Stimulated activated CD4-positive, alpha-beta T cell treated with anti-CD3 and anti-CD28 coated beads, Interleukin-12 subunit alpha, Interleukin-12 subunit beta, amount 100 ng/mL, for 24 hours (primary cell): ENCODE results near the gene ALDH3B1.

ENCODE experiments used
- DNase-seq, 2 experiments: peaks; one replicate each; pipeline ENCODE4 v3.0.0-alpha.2; 2020; ENCODE audit warnings: low read depth in 2 of 2

The ALDH3B1 gene

DNA sequence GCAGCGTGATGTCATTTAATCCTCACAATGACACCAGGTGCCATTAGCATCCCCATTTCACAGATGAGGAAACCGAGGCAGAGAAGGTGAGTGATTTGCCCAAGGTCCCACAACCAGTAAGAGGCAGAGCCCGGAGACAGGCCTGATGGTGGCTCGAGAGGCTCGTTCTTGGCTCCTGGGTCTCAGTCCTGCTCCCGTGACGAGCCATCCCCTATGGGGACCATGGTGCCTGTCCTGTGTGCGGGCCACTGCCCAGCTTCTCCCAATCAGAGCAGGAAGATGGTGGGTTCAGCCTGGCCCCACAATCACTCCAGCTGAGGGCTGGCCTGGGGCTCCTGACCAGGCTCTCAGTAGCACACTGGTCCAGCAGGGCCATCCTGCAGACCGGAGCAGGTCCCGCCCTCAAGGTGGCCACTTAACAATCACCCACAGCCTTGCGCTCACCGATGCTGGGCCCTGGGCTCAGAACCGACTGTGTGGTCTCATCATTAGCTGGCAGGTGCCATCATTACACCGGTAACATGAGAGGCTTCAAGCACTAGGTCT is 3.6 kb downstream of the ALDH3B1 start:
- DNase-seq: no peak

DNA sequence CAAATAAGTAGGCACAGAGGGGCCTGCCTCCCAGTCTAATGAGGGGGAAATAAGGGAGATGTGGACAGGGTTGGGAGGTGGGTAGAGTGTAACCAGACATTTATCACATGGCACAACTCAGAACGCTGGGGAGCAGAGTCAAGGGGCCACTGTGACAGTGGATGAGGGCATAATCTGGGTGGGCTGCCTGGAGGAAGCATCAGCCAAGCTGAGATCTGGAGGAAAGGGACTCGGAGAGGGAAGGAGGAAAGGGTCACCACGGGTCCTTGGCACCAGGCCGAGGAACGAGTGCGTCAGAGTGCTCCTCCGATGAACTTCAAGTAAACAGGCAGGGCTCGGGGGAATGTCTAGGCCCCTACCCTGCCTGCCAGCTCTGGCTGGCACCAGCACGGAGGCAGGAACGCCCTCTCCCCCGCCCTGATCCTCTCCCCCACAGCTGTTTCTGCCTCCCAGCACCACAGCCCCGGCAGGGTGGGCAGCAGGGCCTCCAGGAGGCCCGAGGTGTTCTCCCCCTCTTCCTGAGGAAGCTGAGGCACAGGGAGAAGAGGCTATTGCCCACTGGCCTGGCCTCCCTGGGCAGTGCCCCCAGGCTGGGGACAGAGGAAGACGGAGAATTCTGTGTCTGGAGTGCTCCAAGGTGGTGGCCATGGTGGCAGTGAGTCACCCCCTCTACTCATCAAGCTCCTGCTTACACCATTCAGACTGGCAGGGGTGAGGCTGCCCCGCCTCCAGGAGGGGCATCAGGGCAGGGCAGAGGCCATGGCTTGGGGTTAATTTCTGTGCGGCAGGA is 4.2 kb downstream of the ALDH3B1 start:
- no peak for DNase-seq

DNA sequence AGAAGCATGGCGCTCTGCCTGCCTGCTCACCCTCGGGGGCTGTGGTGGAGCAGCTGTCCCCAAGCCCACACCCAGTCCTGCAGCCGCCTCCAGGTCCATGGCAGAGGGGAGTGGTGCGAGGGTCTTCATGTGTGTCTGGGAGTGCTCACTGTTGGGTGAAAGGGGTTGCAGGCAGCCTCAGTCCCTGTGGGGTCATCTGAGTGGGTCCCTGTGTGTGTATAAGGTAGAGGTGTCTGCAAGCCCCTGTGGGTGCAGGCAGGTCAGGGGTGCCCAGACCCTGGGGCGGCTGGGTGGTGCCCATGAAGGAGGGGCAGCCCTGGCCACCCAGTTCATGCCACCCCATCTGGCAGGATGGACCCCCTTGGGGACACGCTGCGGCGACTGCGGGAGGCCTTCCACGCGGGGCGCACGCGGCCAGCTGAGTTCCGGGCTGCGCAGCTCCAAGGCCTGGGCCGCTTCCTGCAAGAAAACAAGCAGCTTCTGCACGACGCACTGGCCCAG is 4.9 kb downstream of the ALDH3B1 start:
- DNase-seq: no peak

DNA sequence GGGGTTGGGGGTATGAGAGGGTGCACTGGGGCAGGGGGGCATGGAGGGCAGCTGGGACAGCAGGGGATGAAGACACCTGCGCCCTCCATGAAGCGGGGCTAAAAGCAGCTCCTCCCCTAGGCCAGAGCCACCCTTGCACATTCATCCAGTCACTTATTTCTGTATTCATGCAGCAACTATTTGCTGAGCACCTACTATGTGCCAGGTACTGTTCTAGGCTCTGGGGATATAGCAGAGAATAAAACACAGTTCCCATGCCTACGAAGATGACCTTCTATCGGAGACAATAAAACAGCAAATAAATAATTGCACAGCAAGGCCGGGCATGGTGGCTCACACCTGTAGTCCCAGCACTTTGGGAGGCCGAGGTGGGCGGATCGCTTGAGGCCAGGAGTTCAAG is 5.3 kb downstream of the ALDH3B1 start:
- DNase-seq: no peak

DNA sequence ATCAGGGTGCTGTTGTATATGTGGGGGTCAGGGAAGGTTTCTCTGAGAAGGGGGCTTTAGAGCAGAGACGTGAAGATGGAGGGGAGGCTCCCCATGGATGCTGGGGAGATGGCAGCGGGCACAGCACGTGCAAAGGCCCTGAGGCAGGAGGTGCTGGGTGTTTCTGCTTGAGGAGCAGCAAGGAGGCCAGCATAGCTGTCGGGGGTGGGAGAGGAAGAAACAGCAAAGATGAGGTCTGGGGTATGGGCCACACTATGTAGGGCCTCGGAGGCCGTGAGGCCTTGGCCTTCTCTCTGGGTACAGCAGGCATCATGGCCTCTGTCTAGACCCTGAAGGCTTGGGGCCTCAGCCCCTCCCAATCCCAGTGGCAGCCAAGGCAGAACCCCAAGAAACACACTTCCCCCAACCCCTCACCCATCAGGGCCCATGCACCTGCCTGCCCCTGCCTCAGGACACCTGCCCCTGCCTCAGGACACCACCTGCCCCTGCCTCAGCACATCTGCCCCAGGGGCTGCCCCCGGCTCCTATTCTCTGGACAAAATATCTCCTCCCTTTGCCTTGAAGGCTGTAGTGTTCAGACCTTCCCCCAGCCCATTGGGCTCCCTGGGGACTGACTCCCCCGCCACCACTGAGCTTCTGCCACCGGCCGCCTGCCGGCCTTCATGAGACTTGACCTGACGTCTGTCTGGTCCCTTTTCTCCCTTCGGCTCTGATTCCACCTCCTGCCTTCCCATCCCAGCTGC is 6.2 kb downstream of the ALDH3B1 start:
- DNase-seq: no peak

DNA sequence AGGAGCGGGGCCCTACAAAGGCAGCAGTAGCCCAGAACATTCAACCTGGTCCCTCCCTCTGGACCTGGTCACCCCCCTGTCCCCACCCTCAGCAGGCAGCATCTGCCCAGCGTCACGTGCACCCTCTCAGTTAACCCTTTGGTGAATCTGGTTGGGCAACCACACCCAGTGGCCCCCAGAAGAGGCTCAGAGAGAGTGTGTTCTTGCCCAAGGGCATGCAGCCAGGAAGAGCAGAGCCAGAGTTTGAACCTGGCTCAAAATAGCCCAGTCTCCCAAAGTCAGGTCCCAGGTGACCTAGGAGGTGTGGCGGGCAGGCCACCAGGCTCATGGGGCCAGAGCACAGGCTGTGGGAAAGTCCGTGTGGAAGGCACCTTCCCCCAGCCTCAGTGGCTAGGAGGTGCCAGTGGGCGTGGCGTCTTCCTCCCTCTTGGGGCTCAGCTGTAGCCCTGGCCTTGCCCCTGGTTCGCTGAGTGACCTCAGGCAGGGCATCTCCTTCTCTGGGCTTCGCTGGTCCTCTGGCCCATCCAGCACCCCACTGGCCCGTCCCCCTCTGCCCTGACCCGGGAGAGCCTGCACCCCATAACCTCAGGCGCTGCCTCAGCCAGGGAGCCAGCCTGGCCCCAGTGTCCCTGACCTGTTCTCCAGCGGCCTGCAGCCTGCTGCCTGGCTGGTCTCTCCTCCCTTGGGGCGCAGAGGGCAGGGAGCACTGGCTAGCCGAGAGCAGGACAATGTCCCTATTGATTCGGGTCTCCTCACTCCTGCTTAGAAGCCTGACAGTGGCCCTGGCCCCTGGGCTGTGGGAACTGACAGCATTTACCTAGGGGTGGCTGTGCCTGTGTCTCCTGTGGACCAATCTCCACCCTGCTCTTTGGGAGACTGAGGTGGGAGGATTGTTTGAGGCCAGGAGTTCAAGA is 7.0 kb downstream of the ALDH3B1 start:
- no peak for DNase-seq

DNA sequence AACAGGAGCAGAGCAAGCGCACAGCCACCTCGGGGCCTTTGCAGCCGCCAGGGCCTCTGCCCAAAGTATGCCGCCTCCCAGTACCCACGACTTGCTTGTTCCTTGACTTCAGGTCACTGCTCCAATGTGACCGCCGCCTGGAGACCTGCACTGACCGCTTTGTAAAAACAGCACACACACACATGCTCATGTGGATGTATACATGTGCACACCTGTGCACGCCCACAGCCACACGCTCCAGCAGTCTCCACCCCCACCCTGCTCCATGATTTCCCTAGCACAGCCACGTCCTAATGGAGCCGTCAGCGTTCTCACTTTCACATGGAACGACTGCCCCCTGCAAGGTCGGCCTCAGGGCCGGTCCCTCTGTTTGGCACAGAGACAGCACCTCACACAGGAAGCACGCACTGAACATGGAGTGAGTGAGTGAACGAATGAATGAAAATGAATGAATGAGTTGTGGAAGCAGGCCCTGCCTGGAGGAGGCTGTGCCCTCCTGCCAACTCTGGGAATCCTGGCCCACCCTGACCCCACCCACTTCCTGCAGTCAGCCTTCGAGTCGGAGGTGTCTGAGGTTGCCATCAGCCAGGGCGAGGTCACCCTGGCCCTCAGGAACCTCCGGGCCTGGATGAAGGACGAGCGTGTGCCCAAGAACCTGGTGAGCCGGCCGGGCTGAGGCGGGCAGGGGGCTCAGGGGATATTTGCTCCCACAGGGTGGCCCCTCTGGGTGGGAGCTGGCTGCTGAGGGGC is 8.0 kb downstream of the ALDH3B1 start:
- no peak for DNase-seq

DNA sequence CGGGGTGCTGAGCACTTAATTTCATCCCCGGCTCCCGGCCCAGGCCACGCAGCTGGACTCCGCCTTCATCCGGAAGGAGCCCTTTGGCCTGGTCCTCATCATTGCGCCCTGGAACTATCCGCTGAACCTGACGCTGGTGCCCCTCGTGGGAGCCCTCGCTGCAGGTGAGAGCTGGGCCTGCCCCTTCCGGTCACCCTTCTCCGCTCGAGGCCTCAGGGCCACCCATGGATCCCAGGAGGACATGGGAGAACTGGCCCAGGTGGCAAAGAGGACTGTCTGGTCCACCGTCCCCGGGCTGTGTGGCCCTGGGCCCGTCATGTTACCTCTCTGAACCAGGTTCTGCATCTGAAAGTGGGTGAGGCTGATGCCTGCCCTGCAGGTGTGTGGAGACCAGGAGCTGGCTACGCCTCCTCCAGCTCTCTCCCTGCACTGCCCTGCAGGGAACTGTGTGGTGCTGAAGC is 8.6 kb downstream of the ALDH3B1 start:
- DNase-seq: no peak

DNA sequence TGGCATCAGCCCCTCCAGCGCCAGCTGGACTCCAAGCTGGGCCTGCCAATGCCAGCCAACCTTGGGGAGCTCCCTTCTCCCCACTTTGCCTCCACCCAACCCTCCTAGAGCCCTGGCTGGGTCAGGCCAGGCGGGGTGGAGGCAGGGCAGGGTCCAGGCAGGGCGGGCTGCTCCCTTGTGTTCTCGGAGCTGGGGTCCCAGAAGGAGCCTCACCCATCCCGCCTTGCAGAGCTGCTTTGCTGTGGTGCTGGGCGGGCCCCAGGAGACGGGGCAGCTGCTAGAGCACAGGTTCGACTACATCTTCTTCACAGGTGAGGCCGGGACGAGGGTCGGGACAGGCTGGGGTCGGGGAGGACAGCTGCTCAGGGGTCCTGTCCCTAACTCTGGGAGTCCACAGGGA is 9.4 kb downstream of the ALDH3B1 start:
- DNase-seq: no peak

DNA sequence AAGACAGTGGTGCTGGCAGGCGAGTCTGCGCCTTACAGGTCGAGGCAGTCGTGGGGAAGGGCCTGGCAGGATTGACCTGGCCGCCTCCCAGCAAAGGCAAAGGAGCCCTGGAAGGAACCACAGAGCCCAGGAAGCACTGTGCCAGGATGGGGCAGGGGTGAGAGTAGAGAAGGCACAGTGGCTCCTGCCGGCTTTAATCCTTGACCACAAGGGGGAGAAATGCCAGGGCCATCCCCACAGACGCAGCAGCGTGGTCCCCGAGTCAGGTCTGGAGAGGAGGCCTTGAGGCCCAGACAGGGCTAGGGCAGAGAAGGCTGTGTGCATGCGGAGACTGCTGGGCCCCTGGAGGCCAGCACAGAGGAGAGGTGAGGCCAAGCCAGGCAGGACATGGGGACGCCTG is 10.4 kb downstream of the ALDH3B1 start:
- DNase-seq: no peak

DNA sequence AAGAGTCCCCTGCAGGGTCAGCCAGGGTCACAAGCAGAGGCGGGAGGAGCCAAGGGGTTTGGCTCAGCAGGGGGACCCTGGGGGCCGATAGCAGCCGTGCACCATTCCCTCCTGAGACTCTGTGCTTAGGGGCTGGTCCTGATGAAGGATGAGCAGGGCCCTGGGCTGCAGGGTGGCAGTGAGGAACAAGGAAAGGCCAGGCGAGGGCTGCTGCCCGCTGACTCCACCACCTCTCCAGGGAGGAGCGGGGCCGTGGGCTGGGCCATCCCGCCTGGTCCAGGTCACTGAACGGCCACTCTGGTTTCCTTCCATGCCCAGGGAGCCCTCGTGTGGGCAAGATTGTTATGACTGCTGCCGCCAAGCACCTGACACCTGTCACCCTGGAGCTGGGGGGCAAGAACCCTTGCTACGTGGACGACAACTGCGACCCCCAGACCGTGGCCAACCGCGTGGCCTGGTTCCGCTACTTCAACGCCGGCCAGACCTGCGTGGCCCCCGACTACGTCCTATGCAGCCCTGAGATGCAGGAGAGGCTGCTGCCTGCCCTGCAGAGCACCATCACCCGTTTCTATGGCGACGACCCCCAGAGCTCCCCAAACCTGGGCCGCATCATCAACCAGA is 11.2 kb downstream of the ALDH3B1 start:
- no peak for DNase-seq

DNA sequence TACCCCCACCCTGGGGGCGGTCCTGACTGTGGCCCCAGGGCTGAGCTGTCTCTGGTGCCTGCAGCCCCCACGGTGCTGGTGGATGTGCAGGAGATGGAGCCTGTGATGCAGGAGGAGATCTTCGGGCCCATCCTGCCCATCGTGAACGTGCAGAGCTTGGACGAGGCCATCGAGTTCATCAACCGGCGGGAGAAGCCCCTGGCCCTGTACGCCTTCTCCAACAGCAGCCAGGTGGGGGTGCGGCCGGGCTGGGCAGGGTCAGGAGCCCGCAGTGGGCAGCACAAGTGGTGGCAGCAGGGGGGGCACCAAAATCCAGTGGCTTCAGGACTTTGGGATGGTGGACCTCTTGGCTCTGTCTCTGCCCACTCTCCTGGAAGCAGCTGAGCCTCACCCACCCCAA is 12.4 kb downstream of the ALDH3B1 start:
- DNase-seq: no peak

DNA sequence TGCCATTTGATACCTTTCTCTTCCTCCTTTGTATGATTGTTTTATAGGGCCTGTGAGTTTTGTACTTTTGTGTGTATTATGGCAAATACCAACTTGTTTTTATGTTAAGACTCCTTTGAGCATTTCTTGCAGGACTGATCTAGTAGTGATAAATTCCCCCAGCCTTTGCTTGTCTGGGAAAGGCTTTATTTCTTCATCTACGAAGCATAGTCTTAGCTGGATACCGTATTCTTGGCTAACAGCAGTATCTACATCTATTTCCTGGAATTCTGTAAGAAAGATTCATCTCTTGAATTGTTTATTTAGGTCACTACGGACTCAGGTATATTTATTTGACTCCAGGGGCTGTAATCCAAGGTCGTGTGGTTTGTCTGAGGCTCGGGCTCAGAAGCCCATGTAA is 14.4 kb downstream of the ALDH3B1 start:
- no peak for DNase-seq

DNA sequence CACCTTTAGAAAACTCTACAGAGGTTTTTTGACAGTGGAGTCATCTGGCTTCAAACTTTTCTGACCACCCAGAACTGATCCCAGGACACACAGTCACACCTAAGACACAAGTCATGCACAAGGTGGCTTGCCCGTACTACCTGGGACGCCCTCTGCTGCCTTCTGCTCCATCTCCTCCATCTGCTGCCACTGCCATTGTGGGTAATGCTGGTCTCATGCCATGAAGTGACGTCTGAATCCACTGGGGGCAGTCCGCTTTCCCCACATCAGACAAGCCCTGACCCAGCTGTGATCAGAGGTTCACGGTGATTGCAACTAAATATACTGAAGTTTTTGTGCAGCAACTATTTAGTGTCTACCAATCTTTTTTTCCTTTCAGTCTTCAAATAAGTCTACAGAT is 14.9 kb downstream of the ALDH3B1 start:
- no peak for DNase-seq

DNA sequence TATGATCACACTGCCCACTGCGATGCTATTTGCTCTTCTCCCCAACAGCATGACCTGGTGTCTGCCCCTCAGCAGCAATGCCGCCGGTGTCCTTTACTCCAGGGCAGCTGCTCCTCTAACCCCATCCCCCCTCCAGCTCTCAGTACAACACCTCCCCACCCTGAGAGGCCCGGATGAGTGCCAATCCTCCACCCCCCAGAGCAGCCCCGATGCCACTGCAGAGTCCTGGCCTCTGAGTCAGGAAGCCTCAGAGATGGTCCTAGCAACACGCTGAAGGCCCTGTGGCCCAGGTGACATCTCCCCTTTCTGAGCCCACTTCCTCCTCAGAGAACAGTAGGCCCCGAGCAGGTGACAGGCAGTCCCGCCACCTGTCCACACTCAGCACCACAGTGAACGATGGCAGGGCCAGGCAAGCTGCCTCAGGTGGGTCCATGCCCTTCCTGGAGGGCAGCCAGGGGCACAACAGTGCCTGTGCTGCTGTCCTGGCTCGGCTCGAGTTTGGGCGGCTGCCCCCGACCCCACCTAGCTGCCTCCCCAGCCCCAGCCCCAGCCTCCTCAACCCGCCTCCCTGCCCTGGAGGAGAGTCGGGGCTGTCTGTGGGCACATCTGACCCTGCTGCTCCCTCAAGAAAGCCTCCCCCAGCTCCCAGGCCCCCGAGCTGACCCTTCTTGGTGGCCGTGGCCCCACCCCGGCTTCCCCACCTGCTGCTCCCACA is 16.4 kb downstream of the ALDH3B1 start:
- no peak for DNase-seq

DNA sequence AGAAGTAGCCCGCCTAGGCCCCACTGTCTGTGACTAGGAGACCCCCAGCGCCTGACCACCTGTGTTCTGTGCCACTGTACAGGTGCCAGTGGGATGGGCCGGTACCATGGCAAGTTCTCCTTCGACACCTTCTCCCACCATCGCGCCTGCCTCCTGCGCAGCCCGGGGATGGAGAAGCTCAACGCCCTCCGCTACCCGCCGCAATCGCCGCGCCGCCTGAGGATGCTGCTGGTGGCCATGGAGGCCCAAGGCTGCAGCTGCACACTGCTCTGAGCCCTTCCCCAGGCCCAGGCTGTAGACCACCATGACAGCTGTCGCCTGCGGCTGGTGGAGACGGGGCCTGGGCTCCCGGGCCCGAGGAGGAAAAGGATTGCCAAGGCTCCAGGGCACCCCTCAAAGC is 17.5 kb downstream of the ALDH3B1 start:
- no peak for DNase-seq

DNA sequence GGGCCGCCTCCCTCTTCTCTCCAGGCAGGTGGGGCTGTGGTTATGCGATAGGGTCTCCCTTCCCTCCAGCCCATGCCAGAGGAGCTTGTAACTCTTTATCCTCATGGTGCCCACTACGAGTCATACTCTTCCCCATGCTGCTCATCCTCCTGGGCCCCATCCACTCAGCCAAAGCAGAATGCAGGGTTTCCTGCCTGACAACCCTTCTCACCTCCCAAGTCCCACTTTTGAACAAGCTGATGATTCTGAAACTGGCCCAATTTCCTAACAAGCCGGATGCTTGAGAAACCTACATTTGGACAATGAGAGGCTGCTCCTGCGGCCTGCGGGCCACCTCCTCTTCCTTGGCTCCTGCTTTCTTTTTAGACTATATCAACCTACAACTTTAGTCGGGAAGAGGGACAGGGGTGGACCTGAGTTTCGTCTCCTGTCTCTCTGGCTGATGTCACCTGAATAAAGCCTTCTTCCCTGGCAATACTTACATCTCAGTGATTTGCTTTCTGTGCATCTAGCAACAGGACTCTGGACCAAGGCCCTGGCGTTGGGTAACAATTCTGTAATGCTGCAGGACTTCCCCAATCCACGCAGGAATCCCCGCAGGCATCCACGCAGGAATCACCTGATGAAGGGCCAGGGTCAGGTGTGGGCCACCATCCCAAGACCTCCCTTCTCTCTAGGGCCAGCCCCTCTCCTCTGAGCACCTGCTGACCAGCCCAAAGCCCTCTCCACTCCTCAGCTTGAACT is 18.8 kb downstream of the ALDH3B1 start:
- DNase-seq: no peak

DNA sequence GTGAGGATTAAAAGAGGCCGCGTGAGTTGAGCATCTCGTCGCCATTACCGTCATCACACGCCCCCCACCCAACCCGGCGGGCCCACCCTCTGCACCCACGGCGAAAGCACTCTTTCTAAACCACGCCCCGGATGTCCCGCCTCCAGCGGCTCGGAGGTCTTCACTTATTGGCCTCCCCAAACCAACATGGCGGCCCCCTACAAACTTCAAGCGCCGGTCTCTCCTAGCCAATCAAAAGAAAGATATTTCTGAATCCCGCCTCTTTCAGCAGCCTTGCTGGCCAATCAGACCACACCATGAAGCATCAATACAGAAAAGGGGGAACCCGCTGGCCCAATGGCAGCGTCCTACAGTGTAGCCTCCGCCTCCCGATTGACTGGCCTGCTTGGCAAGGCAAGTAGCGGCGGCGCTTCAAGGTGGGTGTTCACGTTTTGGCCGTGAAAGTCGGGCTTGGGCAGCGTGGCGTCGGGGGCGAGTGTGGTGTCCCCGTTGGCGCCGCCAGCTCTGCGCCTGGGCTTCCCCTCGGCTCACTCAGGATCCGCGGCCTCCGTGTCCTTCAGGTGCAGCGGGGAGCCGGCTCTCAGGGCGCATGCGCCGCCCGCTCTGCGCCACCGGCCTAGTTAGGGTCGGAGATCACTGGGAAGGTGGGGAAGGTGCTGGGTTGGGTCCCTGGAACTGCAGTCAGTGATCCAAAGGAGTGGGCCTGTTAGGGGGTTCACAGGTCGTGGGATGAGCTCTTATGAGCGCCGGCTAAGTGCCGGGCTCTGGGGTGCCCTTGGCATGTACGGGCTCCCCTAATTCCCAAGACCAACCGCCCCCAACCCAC is 20.4 kb downstream of the ALDH3B1 start, which contains the start of gene NDUFS8:
Gene NDUFS8, plus strand, starts transcription at position 364 of the 826 bp plus-strand sequence. CDS start 1,471 bp downstream, outside the sequence.
- peak; percentile 93 to 98 for DNase-seq
